ENCODE results near the gene MYO5C.

Gene MYO5C

GRCh38 chr15:52295421-52296001, at the start of gene MYO5C:
TSS of gene MYO5C (minus strand) at chr15:52295804. CDS start at chr15:52295636, 168 bp downstream.
- H3K9me3 Mint-ChIP-seq, result no peaks in the 10 kb centered on the region
- H3K27ac Mint-ChIP-seq, result peak within 1 kb of the TSS; percentile 3 to 84 (median 24)
- no peaks in the 10 kb centered on the region for H3K36me3 Mint-ChIP-seq (ENCODE audit: low read depth)
- peaks cover 17% of the 10 kb centered on the region for H3K4me1 Mint-ChIP-seq
- H3K27me3 Mint-ChIP-seq (ENCODE audit: low read depth), result peaks cover 42% of the 10 kb centered on the region
- TF ChIP-seq CTCF (IDR thresholded peaks at IDR 0.05; ENCODE audit: unreplicated experiment in 3 of 3), result no peak
- H3K4me3 Mint-ChIP-seq, result peak within 1 kb of the TSS; percentile 80 to 88 (median 87)

GRCh38 chr15:52344592-52344991, 49.0 kb upstream of the MYO5C start:
- H3K27me3 Mint-ChIP-seq (ENCODE audit: low read depth), result peaks cover 4% of the 10 kb centered on the region
- no peaks in the 10 kb centered on the region for H3K9me3 Mint-ChIP-seq
- peaks cover 3% of the 10 kb centered on the region for H3K36me3 Mint-ChIP-seq (ENCODE audit: low read depth)
- TF ChIP-seq CTCF (IDR thresholded peaks at IDR 0.05; ENCODE audit: unreplicated experiment in 3 of 3), result no peak
- H3K27ac Mint-ChIP-seq, result no peak overlapping the region
- H3K4me3 Mint-ChIP-seq, result no peak overlapping the region
- peaks cover 6% of the 10 kb centered on the region for H3K4me1 Mint-ChIP-seq

GRCh38 chr15:52343831-52344230, 48.2 kb upstream of the MYO5C start:
- H3K4me1 Mint-ChIP-seq, result peaks cover 6% of the 10 kb centered on the region
- no peaks in the 10 kb centered on the region for H3K36me3 Mint-ChIP-seq (ENCODE audit: low read depth)
- H3K4me3 Mint-ChIP-seq, result no peak overlapping the region
- no peak overlapping the region for H3K27ac Mint-ChIP-seq
- no peak for TF ChIP-seq CTCF (IDR thresholded peaks at IDR 0.05; ENCODE audit: unreplicated experiment in 3 of 3)
- H3K27me3 Mint-ChIP-seq (ENCODE audit: low read depth), result peaks cover 4% of the 10 kb centered on the region
- no peaks in the 10 kb centered on the region for H3K9me3 Mint-ChIP-seq

- Mint-ChIP-seq H3K27ac (peak overlapping the region in 2 of 3 experiments; percentile 25 to 41), H3K4me3 (no peak overlapping the region), H3K27me3 (ENCODE audit: low read depth) (peaks cover 4% of the 10 kb centered on the region), H3K36me3 (ENCODE audit: low read depth) (no peaks in the 10 kb centered on the region), H3K9me3 (no peaks in the 10 kb centered on the region), H3K4me1 (peaks cover 24% of the 10 kb centered on the region)
- no peak for TF ChIP-seq CTCF (IDR thresholded peaks at IDR 0.05; ENCODE audit: unreplicated experiment in 3 of 3)
Measured at GRCh38 chr15:52340093-52340492, 44.5 kb upstream of the MYO5C start.

- H3K27me3 Mint-ChIP-seq (ENCODE audit: low read depth), result peaks cover 4% of the 10 kb centered on the region
- H3K36me3 Mint-ChIP-seq (ENCODE audit: low read depth), result no peaks in the 10 kb centered on the region
- no peak for TF ChIP-seq CTCF (IDR thresholded peaks at IDR 0.05; ENCODE audit: unreplicated experiment in 3 of 3)
- H3K27ac Mint-ChIP-seq, result no peak overlapping the region
- peaks cover 24% of the 10 kb centered on the region for H3K4me1 Mint-ChIP-seq
- H3K4me3 Mint-ChIP-seq, result no peak overlapping the region
- H3K9me3 Mint-ChIP-seq, result no peaks in the 10 kb centered on the region
Measured at GRCh38 chr15:52338891-52339290, 43.3 kb upstream of the MYO5C start.

- Mint-ChIP-seq H3K9me3 (no peaks in the 10 kb centered on the region), H3K4me1 (peaks cover 24% of the 10 kb centered on the region), H3K27me3 (ENCODE audit: low read depth) (peaks cover 4% of the 10 kb centered on the region), H3K4me3 (no peak overlapping the region), H3K27ac (no peak overlapping the region), H3K36me3 (ENCODE audit: low read depth) (no peaks in the 10 kb centered on the region)
- TF ChIP-seq CTCF (IDR thresholded peaks at IDR 0.05; ENCODE audit: unreplicated experiment in 3 of 3), result no peak
Measured at GRCh38 chr15:52338058-52338457, 42.5 kb upstream of the MYO5C start.

All from nephron (organoid).